Choroid plexus epithelial cell (primary cell): Measurements from ENCODE around the gene CNOT6.

Experiments used
- DNase-seq: peaks from one replicate; pipeline ENCODE4 v3.0.0-alpha.2; 2010; ENCODE audit warnings: low read depth
- H3K4me3 ChIP-seq: 2 replicates; pipeline ENCODE4 v1.5.1; 2011; ENCODE audit warnings: low read depth, mild to moderate bottlenecking, control low read depth, low read length, moderate library complexity
- TF ChIP-seq, protein P1 (sequence below): conservative IDR thresholded peaks from 2 replicates; pipeline ENCODE4 v1.5.1; 2011; ENCODE audit warnings: low read depth, mild to moderate bottlenecking, control low read depth, inconsistent platforms, low read length, moderate library complexity

CNOT6 gene

DNA sequence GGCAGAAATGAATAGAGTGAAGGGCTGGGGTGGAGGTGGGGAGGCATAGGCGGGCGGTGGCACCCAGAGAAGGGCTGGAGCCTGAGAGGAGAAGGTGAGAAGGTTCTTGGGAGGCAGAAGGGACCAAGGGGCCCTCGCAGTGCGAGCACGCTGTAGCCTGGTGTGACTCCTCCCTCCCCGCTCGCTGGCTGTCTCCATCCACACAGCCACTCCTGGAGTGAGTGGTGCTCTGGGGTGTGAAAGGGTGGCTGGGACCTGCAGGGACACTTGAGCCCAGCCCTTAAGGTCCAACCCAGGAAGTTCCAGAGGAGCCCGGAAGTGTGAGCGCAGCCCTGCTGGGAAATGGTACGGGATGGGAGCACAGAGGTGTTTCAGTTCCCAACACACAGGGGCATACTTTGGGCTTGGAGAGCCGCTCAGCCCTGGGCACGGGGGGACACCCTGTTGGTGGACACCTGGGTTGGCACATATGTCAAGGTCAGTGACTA is 106.4 kb downstream of the CNOT6 start:
- TF ChIP-seq, protein P1, sequence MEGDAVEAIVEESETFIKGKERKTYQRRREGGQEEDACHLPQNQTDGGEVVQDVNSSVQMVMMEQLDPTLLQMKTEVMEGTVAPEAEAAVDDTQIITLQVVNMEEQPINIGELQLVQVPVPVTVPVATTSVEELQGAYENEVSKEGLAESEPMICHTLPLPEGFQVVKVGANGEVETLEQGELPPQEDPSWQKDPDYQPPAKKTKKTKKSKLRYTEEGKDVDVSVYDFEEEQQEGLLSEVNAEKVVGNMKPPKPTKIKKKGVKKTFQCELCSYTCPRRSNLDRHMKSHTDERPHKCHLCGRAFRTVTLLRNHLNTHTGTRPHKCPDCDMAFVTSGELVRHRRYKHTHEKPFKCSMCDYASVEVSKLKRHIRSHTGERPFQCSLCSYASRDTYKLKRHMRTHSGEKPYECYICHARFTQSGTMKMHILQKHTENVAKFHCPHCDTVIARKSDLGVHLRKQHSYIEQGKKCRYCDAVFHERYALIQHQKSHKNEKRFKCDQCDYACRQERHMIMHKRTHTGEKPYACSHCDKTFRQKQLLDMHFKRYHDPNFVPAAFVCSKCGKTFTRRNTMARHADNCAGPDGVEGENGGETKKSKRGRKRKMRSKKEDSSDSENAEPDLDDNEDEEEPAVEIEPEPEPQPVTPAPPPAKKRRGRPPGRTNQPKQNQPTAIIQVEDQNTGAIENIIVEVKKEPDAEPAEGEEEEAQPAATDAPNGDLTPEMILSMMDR: no peak
- DNase-seq: no peak

DNA sequence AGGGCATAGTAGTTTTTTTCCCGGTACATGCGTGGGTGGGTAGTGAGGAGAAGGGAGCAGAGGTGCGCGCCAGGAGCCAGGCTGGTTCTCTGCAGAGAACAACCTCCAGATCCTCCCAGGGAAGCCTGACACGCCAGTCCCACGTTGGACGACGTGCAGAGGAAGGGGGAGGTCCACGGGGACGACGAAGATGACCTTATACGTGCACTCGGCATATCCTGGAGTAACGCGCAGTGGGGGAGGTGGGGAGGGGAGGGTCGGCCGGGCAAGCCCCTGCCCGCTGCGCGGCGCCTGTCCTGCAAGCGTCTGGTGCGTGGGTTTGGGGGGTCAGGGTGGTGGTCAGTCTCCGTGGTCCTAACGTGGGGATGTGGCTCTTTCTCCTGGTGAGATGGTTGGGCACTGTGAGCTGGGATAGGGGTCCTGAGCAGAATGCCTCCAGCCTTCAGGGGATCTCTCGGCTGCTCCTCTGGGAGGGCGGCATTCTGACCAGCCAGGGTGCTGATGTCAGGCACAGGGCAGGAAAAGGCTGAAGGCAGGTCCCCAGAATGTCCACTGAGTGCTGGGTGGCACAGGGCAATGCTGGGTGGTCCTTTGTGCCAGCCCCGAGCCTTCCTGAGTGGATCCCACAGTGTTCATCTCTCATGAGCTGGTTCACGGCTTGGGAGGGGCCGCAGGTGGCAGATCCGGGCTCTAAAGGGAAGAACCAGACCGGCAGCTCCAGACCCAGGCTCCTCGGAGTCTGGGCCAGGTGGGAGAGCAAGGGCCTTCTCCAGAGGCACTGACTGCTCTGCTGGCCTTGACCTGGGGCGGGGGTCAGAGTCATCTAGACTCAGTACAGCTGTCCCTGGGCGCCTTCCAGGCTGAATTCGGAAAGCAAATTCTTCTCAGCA is 107.7 kb downstream of the CNOT6 start:
- TF ChIP-seq, protein P1: no peak
- DNase-seq: no peak
- no peak overlapping the region for H3K4me3 ChIP-seq

More for the DNA sequence above, 106.4 kb downstream of the CNOT6 start:
- H3K4me3 ChIP-seq: no peak overlapping the region

DNA sequence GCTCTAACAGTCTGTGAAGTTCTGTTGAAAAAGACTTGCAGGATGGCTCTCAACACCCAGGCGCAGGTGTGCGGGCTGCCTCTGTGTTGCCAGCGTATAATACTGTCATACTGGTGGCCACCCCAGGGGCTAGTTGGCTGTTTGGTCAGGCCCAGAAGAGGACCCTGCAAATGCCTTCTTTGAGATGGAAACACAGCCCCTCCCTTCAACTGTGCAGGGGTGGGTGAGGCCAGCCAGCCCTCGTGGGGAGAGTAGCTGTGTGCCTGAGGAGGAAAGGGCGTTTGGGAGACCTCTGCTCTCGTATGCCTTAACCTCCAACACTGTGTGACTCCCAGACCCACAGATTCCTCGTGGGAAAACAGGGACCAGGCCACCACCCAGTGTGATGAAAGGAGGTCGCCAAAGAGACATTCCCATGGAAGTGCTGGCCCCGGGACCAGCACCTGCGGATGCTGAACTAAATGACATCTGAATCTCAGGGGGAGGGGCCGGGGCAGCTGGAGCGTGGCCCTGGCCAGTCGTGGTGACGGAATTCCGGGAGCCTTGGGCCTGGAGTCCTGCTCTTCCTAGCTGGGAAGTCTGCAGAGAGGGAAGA is 108.4 kb downstream of the CNOT6 start:
- no peak overlapping the region for H3K4me3 ChIP-seq
- DNase-seq: no peak
- TF ChIP-seq, protein P1: no peak

DNA sequence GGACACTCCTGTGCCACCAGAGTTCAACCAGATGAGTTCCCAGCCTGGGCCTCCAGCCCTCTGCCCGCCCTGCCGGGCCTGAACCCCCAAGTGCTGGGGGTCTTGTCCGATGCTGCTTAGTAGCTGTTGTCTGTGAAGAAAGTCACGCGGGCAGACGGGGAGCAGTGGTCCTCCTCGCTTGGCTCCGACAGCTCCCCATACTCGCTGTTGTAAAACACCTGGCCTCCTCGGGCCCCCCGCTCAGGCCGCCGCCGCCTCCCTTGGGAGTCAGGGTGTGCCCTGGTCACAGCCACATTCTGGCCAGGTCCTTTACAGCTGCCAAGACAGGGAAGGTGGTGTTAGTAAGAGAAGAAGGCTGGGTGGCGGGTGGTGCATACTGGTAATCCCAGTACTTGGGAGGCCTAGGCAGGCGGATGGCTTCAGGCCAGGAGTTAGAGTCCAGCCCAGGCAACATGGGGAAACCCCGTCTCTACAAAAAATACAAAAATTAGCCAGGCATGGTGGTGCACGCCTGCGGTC is 109.0 kb downstream of the CNOT6 start:
- DNase-seq: no peak
- TF ChIP-seq, protein P1: no peak
- H3K4me3 ChIP-seq: no peak overlapping the region

DNA sequence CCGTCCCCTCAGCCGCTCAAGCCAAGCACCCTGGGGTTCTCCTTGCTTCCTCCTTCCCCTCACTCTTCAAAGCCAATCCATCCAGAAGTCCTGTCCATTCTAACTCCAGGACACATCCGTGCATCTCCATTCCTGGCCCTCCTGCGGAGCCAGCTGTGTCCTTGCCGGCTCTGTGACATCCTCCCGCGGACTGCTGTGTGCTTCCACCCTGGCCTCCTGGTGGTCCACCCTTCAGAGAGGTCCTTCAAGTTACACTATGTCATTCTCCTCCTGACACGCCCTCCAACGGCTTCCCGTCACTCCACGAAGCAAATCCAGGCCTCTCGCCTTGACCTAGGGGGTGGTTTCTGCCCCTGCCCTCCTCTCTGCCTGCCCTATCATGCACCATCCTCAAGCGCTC is 110.1 kb downstream of the CNOT6 start:
- no peak for DNase-seq
- no peak overlapping the region for H3K4me3 ChIP-seq
- TF ChIP-seq, protein P1: no peak

DNA sequence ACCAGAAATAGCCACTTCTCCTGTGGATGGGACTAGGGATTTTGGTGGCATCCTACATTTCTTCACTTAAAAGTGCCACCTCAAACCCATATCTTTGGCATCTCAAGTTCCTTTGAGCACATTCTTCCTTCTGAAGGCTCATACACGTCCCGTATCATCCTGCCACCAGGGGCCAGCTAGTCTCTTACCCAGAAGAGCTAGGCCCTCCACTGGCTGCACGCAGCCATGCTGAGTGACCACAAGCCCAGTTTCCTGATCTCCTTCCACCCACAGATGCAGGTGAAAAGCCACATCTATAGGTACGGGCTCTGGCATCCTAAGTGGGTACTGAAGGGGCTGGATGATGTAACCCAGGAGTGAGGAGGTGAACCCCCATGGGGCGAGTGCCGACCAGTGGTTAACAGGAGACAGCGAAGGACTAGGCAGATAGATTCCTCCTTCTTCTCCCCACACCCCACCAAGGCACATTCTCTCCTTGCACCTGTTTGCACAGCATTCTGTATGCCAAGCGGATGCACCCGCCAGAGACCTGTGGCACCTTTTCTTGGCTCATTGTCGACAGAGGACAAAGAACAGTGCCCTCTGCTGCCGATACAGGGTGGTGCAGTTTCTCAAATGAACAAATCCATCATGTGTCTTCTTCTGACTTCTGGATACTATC is 111.5 kb downstream of the CNOT6 start:
- TF ChIP-seq, protein P1: peak; percentile 89
- peak; percentile 79 for DNase-seq
- H3K4me3 ChIP-seq: no peak overlapping the region
